H9 (cell line): Measurements from ENCODE around the gene TRAP1. TPM values are rescaled to one million over a fixed set of nuclear protein-coding genes. Genes with fewer than 3 reads are reported as not detected.

Experiments
- DNase-seq: peaks from one replicate; pipeline ENCODE4 v3.0.0-alpha.2; 2017
- H2AFZ ChIP-seq: one replicate; pipeline ENCODE4 v1.6.1; 2013; ENCODE audit warnings: mild to moderate bottlenecking, low read length, control low read depth, moderate library complexity
- H2AK5ac ChIP-seq: 2 replicates; pipeline ENCODE4 v1.6.1; 2013; ENCODE audit warnings: low read length, control low read depth, mixed read lengths; ENCODE audit not compliant: insufficient read length
- H2BK120ac ChIP-seq: one replicate; pipeline ENCODE4 v1.6.1; 2013; ENCODE audit warnings: low read depth, mild to moderate bottlenecking, low read length, control low read depth, inconsistent platforms; ENCODE audit not compliant: poor library complexity, severe bottlenecking
- H2BK12ac ChIP-seq: 2 replicates; pipeline ENCODE4 v1.6.1; 2013; ENCODE audit warnings: low read length, control low read depth, mixed read lengths, low read depth; ENCODE audit not compliant: insufficient read length
- H2BK15ac ChIP-seq: 2 replicates; pipeline ENCODE4 v1.6.1; 2013; ENCODE audit warnings: low read depth, low read length, control low read depth
- H2BK20ac ChIP-seq: one replicate; pipeline ENCODE4 v1.6.1; 2013; ENCODE audit warnings: low read depth, mild to moderate bottlenecking, low read length, control low read depth, inconsistent platforms; ENCODE audit not compliant: poor library complexity, severe bottlenecking
- H2BK5ac ChIP-seq: 2 replicates; pipeline ENCODE4 v1.6.1; 2013; ENCODE audit warnings: low read length, control low read depth, mixed read lengths; ENCODE audit not compliant: insufficient read length
- H3K14ac ChIP-seq: 2 replicates; pipeline ENCODE4 v1.6.1; 2013; ENCODE audit warnings: low read length, control low read depth; ENCODE audit not compliant: insufficient read depth
- H3K18ac ChIP-seq: 2 replicates; pipeline ENCODE4 v1.6.1; 2013; ENCODE audit warnings: low read depth, mild to moderate bottlenecking, mixed read lengths, low read length, control low read depth; ENCODE audit not compliant: insufficient read length
- H3K23ac ChIP-seq: 2 replicates; pipeline ENCODE4 v1.6.1; 2013; ENCODE audit warnings: low read length, control low read depth, mixed read lengths, low read depth; ENCODE audit not compliant: insufficient read length
- H3K23me2 ChIP-seq: 2 replicates; pipeline ENCODE4 v1.6.1; 2013; ENCODE audit warnings: low read depth, mild to moderate bottlenecking, mixed read lengths, low read length, control low read depth; ENCODE audit not compliant: insufficient read length, poor library complexity, severe bottlenecking
- H3K27ac ChIP-seq: 2 replicates; pipeline ENCODE4 v1.5.1; 2013; ENCODE audit warnings: low read length, control low read depth, mixed read lengths, low read depth; ENCODE audit not compliant: insufficient read length
- H3K27me3 ChIP-seq: 2 replicates; pipeline ENCODE4 v1.6.1; 2013; ENCODE audit warnings: low read length, control low read depth, inconsistent platforms; ENCODE audit not compliant: insufficient read depth
- H3K4ac ChIP-seq: 2 replicates; pipeline ENCODE4 v1.6.1; 2013; ENCODE audit warnings: low read depth, mild to moderate bottlenecking, control low read depth, inconsistent platforms, low read length, moderate library complexity
- H3K4me1 ChIP-seq: 2 replicates; pipeline ENCODE4 v1.6.1; 2013; ENCODE audit warnings: low read length, control low read depth, inconsistent platforms; ENCODE audit not compliant: insufficient read depth
- H3K4me2 ChIP-seq: 2 replicates; pipeline ENCODE4 v1.6.1; 2013; ENCODE audit warnings: low read length, control low read depth, mixed read lengths; ENCODE audit not compliant: insufficient read length, insufficient read depth
- H3K56ac ChIP-seq: 2 replicates; pipeline ENCODE4 v1.6.1; 2013; ENCODE audit warnings: low read depth, mild to moderate bottlenecking, mixed read lengths, low read length, control low read depth; ENCODE audit not compliant: insufficient read length
- H3K79me1 ChIP-seq: 2 replicates; pipeline ENCODE4 v1.6.1; 2013; ENCODE audit warnings: low read depth, mild to moderate bottlenecking, moderate library complexity, low read length, control low read depth, inconsistent platforms; ENCODE audit not compliant: insufficient read depth, poor library complexity, severe bottlenecking
- H3K79me2 ChIP-seq: 2 replicates; pipeline ENCODE4 v1.6.1; 2013; ENCODE audit warnings: low read length, control low read depth, inconsistent platforms; ENCODE audit not compliant: insufficient read depth
- H3K9ac ChIP-seq: 2 replicates; pipeline ENCODE4 v1.6.1; 2013; ENCODE audit warnings: low read length, control low read depth, mixed read lengths; ENCODE audit not compliant: insufficient read length; ENCODE audit errors: extremely low read depth
- H3K9me3 ChIP-seq: one replicate; pipeline ENCODE4 v1.6.1; 2013; ENCODE audit warnings: low read depth, low read length, inconsistent platforms; ENCODE audit not compliant: control insufficient read depth
- H3T11ph ChIP-seq: one replicate; pipeline ENCODE4 v1.6.1; 2013; ENCODE audit warnings: mild to moderate bottlenecking, low read length, control low read depth, inconsistent platforms
- H4K20me1 ChIP-seq: one replicate; pipeline ENCODE4 v1.6.1; 2013; ENCODE audit not compliant: control insufficient read depth, insufficient read length, insufficient read depth
- H4K5ac ChIP-seq: 2 replicates; pipeline ENCODE4 v1.6.1; 2013; ENCODE audit warnings: low read depth, mild to moderate bottlenecking, mixed read lengths, low read length, control low read depth; ENCODE audit not compliant: insufficient read length
- H4K8ac ChIP-seq: replicated peaks from 2 replicates; pipeline ENCODE4 v1.6.1; 2013; ENCODE audit warnings: low read length, control low read depth, mixed read lengths, low read depth; ENCODE audit not compliant: insufficient read length
- H4K91ac ChIP-seq: 2 replicates; pipeline ENCODE4 v1.6.1; 2013; ENCODE audit warnings: low read depth, mild to moderate bottlenecking, moderate library complexity, mixed read lengths, low read length, control low read depth; ENCODE audit not compliant: insufficient read length
- H3K27ac Mint-ChIP-seq, 3 experiments: 2 replicates in 2 of 3; 3 replicates in 1 of 3; pipeline ENCODE4 v1.8.0; 2020 to 2021; ENCODE audit warnings: mixed read lengths in 3 of 3, mild to moderate bottlenecking in 1 of 3, moderate library complexity in 1 of 3
- H3K27me3 Mint-ChIP-seq: 2 replicates; pipeline ENCODE4 v1.8.0; 2021; ENCODE audit warnings: low read depth, mild to moderate bottlenecking, moderate library complexity, mixed read lengths
- H3K36me3 Mint-ChIP-seq, 3 experiments: 2 replicates in 2 of 3; 3 replicates in 1 of 3; pipeline ENCODE4 v1.8.0; 2020 to 2021; ENCODE audit warnings: low read depth in 3 of 3, mixed read lengths in 3 of 3; ENCODE audit not compliant: insufficient read depth in 1 of 3
- H3K4me1 Mint-ChIP-seq, 2 experiments: 2 replicates each; pipeline ENCODE4 v1.8.0; 2020; ENCODE audit warnings: mixed read lengths in 2 of 2
- H3K4me3 Mint-ChIP-seq, 2 experiments: 2 replicates in 1 of 2; 3 replicates in 1 of 2; pipeline ENCODE4 v1.8.0; 2020 to 2021; ENCODE audit warnings: mild to moderate bottlenecking in 2 of 2, mixed read lengths in 2 of 2, moderate library complexity in 1 of 2
- H3K9me3 Mint-ChIP-seq, 2 experiments: 2 replicates in 1 of 2; 3 replicates in 1 of 2; pipeline ENCODE4 v1.8.0; 2020; ENCODE audit warnings: mild to moderate bottlenecking in 2 of 2, mixed read lengths in 2 of 2, moderate library complexity in 1 of 2
- WGBS: extraction: QIAGEN DNeasy Blood & Tissue Kit; methylation state at CpG from one replicate; pipeline ENCODE4 v1.1.7; 2013; ENCODE audit warnings: missing lambda C conversion rate, low lambda C conversion rate, mixed read lengths; ENCODE audit not compliant: insufficient read length; ENCODE audit errors: extremely low coverage; 5-methylcytosine and 5-hydroxymethylcytosine counted together
- total RNA-seq: library from RNA; stranded (reverse); gene quantifications from 2 replicates; pipeline ENCODE4 v1.2.1, GENCODE V29; 2021
- TF ChIP-seq, protein P1 (sequence below): fragments of 200-600 bp; sonication (generic); conservative IDR thresholded peaks from 3 replicates; pipeline ENCODE4 v1.8.0; 2021; ENCODE audit warnings: antibody characterized with exemption, mild to moderate bottlenecking

Gene TRAP1
- total RNA-seq, 1 experiment from 2014 or later: 211 TPM

- no peak overlapping the region for H4K91ac ChIP-seq
- H3K9ac ChIP-seq: no peak overlapping the region
- Mint-ChIP-seq H3K4me1 (peaks cover 8 to 11% of the 10 kb centered on the region in 2 experiments), H3K27me3 (no peaks in the 10 kb centered on the region; the same call in 1 of the 2 replicates), H3K27ac (no peak overlapping the region; a peak in 2 of 7 replicates), H3K36me3 (peaks cover 67 to 94% (median 91%) of the 10 kb centered on the region in 3 experiments), H3K9me3 (no peaks in the 10 kb centered on the region; a peak in 2 of 5 replicates), H3K4me3 (no peak overlapping the region)
- no peak overlapping the region for H2BK15ac ChIP-seq
- H3K79me1 ChIP-seq: peaks cover 3% of the 10 kb centered on the region
- no peak for DNase-seq
- H3K23ac ChIP-seq: no peak overlapping the region
- no peak overlapping the region for H3K56ac ChIP-seq
- H2BK12ac ChIP-seq: no peak overlapping the region
- H4K5ac ChIP-seq: no peak overlapping the region
- H3K27me3 ChIP-seq: no peaks in the 10 kb centered on the region
- H3T11ph ChIP-seq: no peak overlapping the region
- H3K23me2 ChIP-seq: no peaks in the 10 kb centered on the region
- TF ChIP-seq, protein P1, sequence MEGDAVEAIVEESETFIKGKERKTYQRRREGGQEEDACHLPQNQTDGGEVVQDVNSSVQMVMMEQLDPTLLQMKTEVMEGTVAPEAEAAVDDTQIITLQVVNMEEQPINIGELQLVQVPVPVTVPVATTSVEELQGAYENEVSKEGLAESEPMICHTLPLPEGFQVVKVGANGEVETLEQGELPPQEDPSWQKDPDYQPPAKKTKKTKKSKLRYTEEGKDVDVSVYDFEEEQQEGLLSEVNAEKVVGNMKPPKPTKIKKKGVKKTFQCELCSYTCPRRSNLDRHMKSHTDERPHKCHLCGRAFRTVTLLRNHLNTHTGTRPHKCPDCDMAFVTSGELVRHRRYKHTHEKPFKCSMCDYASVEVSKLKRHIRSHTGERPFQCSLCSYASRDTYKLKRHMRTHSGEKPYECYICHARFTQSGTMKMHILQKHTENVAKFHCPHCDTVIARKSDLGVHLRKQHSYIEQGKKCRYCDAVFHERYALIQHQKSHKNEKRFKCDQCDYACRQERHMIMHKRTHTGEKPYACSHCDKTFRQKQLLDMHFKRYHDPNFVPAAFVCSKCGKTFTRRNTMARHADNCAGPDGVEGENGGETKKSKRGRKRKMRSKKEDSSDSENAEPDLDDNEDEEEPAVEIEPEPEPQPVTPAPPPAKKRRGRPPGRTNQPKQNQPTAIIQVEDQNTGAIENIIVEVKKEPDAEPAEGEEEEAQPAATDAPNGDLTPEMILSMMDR: no peak
- no CpG with 5 or more reads among the region's 27 CpGs for WGBS
- H3K79me2 ChIP-seq: no peaks in the 10 kb centered on the region
- H2AK5ac ChIP-seq: no peak overlapping the region
- H3K27ac ChIP-seq: no peak overlapping the region
- H2BK5ac ChIP-seq: no peak overlapping the region
- H3K4me1 ChIP-seq: no peaks in the 10 kb centered on the region
- H3K4ac ChIP-seq: no peak overlapping the region
- H3K18ac ChIP-seq: no peak overlapping the region
- H4K20me1 ChIP-seq: no peaks in the 10 kb centered on the region
- H2AFZ ChIP-seq: no peak overlapping the region
- no peak overlapping the region for H2BK120ac ChIP-seq
- no peaks in the 10 kb centered on the region for H3K9me3 ChIP-seq
- no peak overlapping the region for H2BK20ac ChIP-seq
- no peak overlapping the region for H3K4me2 ChIP-seq
- no peak overlapping the region for H4K8ac ChIP-seq
- no peak overlapping the region for H3K14ac ChIP-seq
Observed at GRCh38 chr16:3734084-3734757, 16.9 kb upstream of the TRAP1 start.
